ENCODE results near the gene POU4F3. TPM values are rescaled to one million over a fixed set of nuclear protein-coding genes. Genes with fewer than 3 reads are reported as not detected.
"Not testable (repeated sequence)": the region's sequence is repeated elsewhere in the genome, so short reads cannot be mapped to it uniquely, and the experiment has no call there.

Gene POU4F3
- 0.20 TPM in 1 of 2 replicates, not detected in the other for total RNA-seq (2014; rRNA removed; shearing (Covaris generic))

DNA sequence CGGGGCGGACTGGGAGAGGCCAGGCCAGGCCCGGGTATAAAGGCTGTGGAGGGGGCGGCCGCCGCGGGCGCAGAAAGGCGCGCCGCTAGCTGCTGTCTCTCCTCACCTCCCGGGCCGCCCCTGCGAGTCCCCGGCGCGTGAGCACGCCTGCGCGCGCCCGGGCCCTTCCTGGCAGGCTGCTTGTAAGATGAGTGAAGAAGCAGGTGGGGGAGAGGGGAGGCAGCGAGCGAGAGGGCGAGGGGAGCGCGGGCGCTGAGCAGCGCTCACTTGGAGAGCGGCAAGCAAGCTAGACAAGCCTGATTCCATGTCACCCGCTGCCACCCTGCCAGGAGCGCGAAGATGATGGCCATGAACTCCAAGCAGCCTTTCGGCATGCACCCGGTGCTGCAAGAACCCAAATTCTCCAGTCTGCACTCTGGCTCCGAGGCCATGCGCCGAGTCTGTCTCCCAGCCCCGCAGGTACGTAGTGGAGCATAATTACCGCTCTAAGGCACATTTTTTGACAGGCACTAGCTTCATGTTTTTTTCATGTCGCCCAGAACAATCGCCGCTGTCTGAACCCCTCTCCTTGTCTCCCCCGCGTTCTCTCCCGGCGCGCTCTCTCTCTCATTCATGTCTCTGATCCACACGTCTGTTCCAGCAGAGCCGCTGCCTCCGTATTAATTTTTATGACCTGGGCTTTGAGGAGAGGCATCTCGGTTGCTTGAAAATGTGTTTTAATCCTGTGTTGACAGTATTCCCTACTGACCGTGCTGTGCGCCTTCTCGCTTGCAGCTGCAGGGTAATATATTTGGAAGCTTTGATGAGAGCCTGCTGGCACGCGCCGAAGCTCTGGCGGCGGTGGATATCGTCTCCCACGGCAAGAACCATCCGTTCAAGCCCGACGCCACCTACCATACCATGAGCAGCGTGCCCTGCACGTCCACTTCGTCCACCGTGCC is at the start of gene POU4F3:
Gene POU4F3 (plus strand): TSS at position 66 of the 941 bp plus-strand sequence. CDS start 274 bp downstream, at position 340.
- no peak for DNase-seq (ENCODE audit: low read depth)

DNA sequence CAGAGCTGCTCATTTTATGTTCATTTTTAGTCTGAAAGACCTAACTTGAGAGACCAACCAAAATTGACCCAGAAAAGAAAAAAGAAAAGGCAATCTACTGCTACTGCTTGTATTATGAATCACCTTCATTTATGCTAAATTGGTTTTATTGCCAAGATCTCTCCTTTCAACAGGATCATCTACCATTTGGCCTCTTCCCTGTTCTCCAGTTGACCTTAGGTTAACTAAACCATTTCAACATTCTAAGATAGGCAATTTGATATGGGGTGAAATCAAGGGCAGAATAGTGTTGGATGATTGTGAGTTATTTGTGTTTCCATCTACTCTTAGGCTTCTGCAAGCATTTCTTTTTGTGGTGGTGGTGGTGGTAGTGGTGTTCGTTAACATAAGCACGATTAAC is 48.3 kb upstream of the POU4F3 start:
- no peak for DNase-seq (ENCODE audit: low read depth)

- peak; percentile 41 for DNase-seq (ENCODE audit: low read depth)
Observed at GRCh38 chr5:146291421-146292074, 47.1 kb upstream of the POU4F3 start.

DNA sequence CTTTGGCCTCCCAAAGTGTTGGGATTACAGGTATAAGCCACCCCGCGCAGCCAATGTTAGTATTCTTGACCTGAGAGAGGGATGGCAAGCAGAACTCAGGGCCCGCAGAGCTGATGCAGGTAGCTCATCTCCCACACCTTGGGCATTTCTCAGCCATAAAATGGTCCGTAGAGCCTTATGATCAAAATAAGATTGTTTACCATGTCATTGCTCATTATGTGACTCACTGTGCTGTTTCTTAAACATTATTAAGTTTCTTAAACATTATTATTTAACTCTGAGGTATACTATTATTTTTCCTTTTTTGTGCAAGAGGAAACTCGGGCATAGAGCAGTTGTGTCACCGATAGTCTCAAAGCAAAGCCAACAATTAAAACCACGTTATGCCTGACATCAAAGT is 42.4 kb upstream of the POU4F3 start:
- DNase-seq (ENCODE audit: low read depth) = no peak

DNA sequence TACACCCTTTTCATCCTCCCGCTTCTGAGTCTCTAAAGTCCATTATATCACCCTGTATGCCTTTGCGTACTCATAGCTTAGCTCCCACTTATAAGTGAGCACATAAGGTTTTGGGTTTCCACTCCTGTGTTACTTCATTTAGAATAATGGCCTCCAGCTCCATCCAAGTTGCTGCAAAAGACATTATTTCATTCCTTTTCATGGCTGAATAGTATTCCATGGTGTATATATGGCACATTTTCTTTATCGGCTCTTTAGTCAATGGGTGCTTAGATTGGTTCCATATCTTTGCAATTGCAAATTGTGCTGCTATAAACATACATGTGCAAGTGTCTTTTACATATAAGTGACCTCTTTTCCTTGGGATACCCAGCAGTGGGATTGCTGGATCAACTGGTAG is 39.7 kb upstream of the POU4F3 start:
- DNase-seq (ENCODE audit: low read depth) = not testable (repeated sequence)

GRCh38 chr5:146301626-146302025 is 37.0 kb upstream of the POU4F3 start:
- no peak for DNase-seq (ENCODE audit: low read depth)

GRCh38 chr5:146302406-146302805 is 36.2 kb upstream of the POU4F3 start:
- no peak for DNase-seq (ENCODE audit: low read depth)

- no peak for DNase-seq (ENCODE audit: low read depth)
Observed at GRCh38 chr5:146306838-146307237, 31.8 kb upstream of the POU4F3 start.

DNA sequence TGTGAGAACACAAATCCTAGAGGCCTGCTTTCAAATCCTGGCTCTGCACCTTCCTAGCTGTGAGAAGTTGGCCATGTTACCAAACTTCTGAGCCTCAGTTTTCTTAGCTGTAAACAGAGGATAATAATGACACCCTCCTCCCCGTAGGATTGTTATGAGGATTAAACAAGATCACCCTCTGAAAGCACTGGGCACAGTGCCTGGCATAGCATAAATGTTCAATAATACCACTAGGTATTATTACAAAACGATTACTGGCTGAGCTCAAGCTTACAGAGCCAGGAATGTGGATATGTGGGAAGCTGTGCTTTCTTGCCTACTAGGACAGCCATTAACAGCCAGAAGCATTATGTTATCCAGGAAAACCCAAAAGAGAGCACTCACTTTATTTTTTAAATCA is 30.8 kb upstream of the POU4F3 start:
- no peak for DNase-seq (ENCODE audit: low read depth)

DNA sequence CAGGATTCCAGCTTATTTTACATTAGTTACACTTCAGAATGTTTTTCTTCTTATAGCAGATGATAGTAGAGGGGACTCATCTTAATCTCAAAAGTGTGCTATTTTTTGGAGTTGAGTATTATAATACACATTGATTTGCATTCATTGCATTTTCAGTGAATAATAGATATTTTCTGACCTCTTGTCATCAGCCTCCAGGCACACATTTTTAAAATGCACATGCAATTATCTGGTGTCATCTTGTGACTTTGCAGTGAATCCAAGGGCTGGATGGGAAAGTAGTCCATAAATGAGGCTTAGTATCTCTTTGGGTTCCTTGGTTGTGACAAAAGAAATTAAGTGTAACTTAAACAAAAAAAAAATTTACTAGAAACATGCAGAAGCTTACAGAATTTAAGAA is 28.1 kb upstream of the POU4F3 start:
- no peak for DNase-seq (ENCODE audit: low read depth)

GRCh38 chr5:146311278-146311677 is 27.4 kb upstream of the POU4F3 start:
- DNase-seq (ENCODE audit: low read depth) = no peak

- peak; percentile 29 for DNase-seq (ENCODE audit: low read depth)
Observed at GRCh38 chr5:146313027-146313426, 25.6 kb upstream of the POU4F3 start.

DNA sequence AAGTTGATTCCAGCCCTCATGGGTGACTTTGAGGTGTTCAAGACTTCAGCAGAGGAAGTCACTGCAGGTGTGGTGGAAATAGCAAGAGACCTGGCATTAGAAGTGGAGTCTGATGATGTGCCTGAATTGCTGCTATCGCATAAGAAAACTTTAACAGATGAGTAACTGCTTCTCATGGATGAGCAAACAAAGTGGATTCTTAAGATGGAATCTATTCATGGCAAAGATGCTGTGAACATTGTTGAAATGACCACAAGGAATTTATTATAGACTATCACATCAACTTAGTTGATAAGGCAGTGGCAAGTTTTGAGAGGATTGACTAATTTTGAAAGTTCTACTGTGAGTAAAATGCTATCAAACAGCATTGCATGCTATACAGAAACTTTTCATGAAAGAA is 17.1 kb upstream of the POU4F3 start:
- no peak for DNase-seq (ENCODE audit: low read depth)

DNA sequence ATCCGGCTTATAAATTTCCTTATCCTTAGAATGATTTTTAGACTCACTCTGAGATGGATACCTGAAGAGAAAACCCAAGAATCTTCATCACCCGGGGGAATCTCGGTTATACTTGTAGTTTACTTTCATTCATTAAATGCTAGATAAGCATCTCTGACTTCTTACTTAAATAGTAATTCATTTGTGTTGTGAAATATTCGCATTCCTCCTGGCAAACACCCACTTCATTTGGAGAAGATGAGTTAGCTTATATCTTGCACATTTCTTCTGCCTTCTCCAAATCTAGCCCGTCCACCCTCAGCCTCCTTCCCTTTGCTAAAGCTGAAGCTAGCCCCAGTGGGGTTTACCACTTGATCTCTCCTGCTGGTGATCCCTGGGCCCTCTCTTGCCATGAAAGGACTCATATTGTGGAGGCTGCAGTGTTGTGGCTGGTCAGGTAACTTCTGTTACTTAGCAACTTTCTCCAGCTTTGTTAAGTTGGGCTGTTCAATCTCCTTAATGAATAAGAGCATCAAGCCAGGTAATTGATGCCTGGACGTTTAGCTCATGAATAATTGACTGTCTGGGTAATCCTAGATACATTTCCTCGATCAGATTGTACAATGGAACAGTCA is 11.3 kb upstream of the POU4F3 start:
- no peak for DNase-seq (ENCODE audit: low read depth)

GRCh38 chr5:146327989-146328388 is 10.7 kb upstream of the POU4F3 start:
- no peak for DNase-seq (ENCODE audit: low read depth)

GRCh38 chr5:146329697-146330096 is 8.9 kb upstream of the POU4F3 start:
- no peak for DNase-seq (ENCODE audit: low read depth)

- no peak for DNase-seq (ENCODE audit: low read depth)
Observed at GRCh38 chr5:146331423-146331822, 7.2 kb upstream of the POU4F3 start.

DNA sequence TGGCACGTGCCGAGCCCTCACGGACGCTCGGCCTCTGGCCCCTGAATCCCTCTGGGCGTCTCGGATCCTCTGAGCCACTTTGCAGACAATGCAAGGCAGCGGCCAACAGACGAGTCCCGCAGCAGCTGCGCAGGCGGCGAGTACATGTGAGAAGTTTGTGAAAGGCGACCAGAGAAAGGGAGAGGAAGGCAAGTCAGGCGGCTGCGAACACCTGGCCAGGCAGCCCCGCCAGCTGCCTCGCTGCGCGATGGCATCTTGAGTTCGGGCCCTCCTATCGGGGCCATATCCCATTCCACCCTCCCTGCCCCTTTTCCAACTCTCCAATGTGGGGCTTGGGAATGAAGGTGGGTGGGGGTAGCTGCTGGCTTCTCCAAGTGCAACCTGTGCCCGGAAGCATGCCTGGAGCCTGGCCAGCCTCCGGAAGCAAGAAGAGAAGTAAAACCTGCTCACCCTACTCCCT is 4.5 kb upstream of the POU4F3 start:
- no peak for DNase-seq (ENCODE audit: low read depth)

DNA sequence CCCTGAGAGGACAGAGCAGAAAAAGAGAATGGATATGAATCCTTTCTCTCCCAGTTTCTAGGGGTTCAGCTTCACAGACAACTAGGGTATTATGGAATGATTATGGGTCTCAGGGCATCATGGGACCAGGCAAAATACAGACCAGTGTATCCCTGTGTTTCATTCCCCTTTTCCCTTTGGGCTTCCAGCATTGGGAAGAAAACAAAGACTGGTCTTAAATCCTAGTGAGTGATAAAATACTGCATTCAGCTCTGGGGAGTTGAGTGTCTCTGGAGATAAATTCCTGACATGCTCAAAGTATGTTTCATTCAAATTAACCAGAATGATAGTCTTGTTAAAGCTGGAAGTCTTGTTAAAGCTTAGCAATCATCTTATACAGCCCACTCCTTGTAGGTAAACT is 2.4 kb upstream of the POU4F3 start:
- no peak for DNase-seq (ENCODE audit: low read depth)

GRCh38 chr5:146337264-146337904 is 1.3 kb upstream of the POU4F3 start:
- DNase-seq (ENCODE audit: low read depth) = no peak

GRCh38 chr5:146337928-146338327 is 711 bp upstream of the POU4F3 start:
- no peak for DNase-seq (ENCODE audit: low read depth)

GRCh38 chr5:146339715-146340259 is 1.1 kb downstream of the POU4F3 start:
- DNase-seq (ENCODE audit: low read depth) = no peak

Data from RPMI7951 (cell line).